ENCODE measurements around the gene CARD18.
A peak's percentile ranks its signal among the peaks of the same experiment; 100 is the strongest.

CARD18 gene

GRCh38 chr11:105132716-105133511 is 6.7 kb downstream of the CARD18 start:
- TF ChIP-seq EZH2phosphoT487 (IDR thresholded peaks at IDR 0.05; ENCODE audit: borderline replicate concordance), result no peak
- TF ChIP-seq CTCF (conservative IDR thresholded peaks at IDR 0.05; ENCODE audit: low read length), result no peak
- no peaks in the 10 kb centered on the region for H3K9me3 ChIP-seq (ENCODE audit: insufficient read depth, low read depth, low read length)
- H4K20me1 ChIP-seq (ENCODE audit: insufficient read depth, low read length, poor library complexity, severe bottlenecking), result no peaks in the 10 kb centered on the region
- no peaks in the 10 kb centered on the region for H3F3A ChIP-seq (ENCODE audit: low read depth)
- no peak overlapping the region for H3K4me2 ChIP-seq (ENCODE audit: low read depth, low read length, poor library complexity, severe bottlenecking)
- no peaks in the 10 kb centered on the region for H3K79me2 ChIP-seq (ENCODE audit: insufficient read depth, low read length)
- no peaks in the 10 kb centered on the region for H3K4me1 ChIP-seq (ENCODE audit: insufficient read depth, low read length, poor library complexity, severe bottlenecking)
- H3K4me3 ChIP-seq (ENCODE audit: low read length, poor library complexity, severe bottlenecking), result no peak overlapping the region
- no peak overlapping the region for H2AFZ ChIP-seq (ENCODE audit: low read length)
- no peaks in the 10 kb centered on the region for H3K27me3 ChIP-seq (ENCODE audit: insufficient read depth, low read length, poor library complexity, severe bottlenecking)
- H3K9ac ChIP-seq (ENCODE audit: low read depth, low read length, poor library complexity, severe bottlenecking), result no peak overlapping the region
- no peaks in the 10 kb centered on the region for H3K9me2 ChIP-seq (replicated peaks; ENCODE audit: low read depth, low read length)
- H3K36me3 ChIP-seq (ENCODE audit: insufficient read depth, low read length), result no peaks in the 10 kb centered on the region

- Histone ChIP-seq H3K4me1 (ENCODE audit: insufficient read depth, low read length, poor library complexity, severe bottlenecking) (no peaks in the 10 kb centered on the region), H3K9ac (ENCODE audit: low read depth, low read length, poor library complexity, severe bottlenecking) (no peak overlapping the region), H3K4me2 (ENCODE audit: low read depth, low read length, poor library complexity, severe bottlenecking) (no peak overlapping the region), H3K4me3 (ENCODE audit: low read length, poor library complexity, severe bottlenecking) (no peak overlapping the region), H3K9me3 (ENCODE audit: insufficient read depth, low read depth, low read length) (no peaks in the 10 kb centered on the region), H3K27me3 (ENCODE audit: insufficient read depth, low read length, poor library complexity, severe bottlenecking) (no peaks in the 10 kb centered on the region), H2AFZ (ENCODE audit: low read length) (no peak overlapping the region), H3K9me2 (replicated peaks; ENCODE audit: low read depth, low read length) (no peaks in the 10 kb centered on the region), H3F3A (ENCODE audit: low read depth) (no peaks in the 10 kb centered on the region), H3K79me2 (ENCODE audit: insufficient read depth, low read length) (no peaks in the 10 kb centered on the region), H4K20me1 (ENCODE audit: insufficient read depth, low read length, poor library complexity, severe bottlenecking) (no peaks in the 10 kb centered on the region), H3K36me3 (ENCODE audit: insufficient read depth, low read length) (no peaks in the 10 kb centered on the region)
- no peak for TF ChIP-seq EZH2phosphoT487 (IDR thresholded peaks at IDR 0.05; ENCODE audit: borderline replicate concordance)
- peak; percentile 28; the same call in 1 of the 2 replicates for TF ChIP-seq CTCF (conservative IDR thresholded peaks at IDR 0.05; ENCODE audit: low read length)
Measured at GRCh38 chr11:105130189-105130813, 9.3 kb downstream of the CARD18 start.

- Histone ChIP-seq H4K20me1 (ENCODE audit: insufficient read depth, low read length, poor library complexity, severe bottlenecking) (no peaks in the 10 kb centered on the region), H3K9ac (ENCODE audit: low read depth, low read length, poor library complexity, severe bottlenecking) (no peak overlapping the region)
Measured at GRCh38 chr11:105124756-105125155, 14.8 kb downstream of the CARD18 start.

More at GRCh38 chr11:105124756-105125155, 14.8 kb downstream of the CARD18 start:
- Histone ChIP-seq H3K4me2 (ENCODE audit: low read depth, low read length, poor library complexity, severe bottlenecking) (no peak overlapping the region), H3K79me2 (ENCODE audit: insufficient read depth, low read length) (no peaks in the 10 kb centered on the region), H3F3A (ENCODE audit: low read depth) (no peaks in the 10 kb centered on the region), H2AFZ (ENCODE audit: low read length) (no peak overlapping the region), H3K27me3 (ENCODE audit: insufficient read depth, low read length, poor library complexity, severe bottlenecking) (no peaks in the 10 kb centered on the region), H3K4me3 (ENCODE audit: low read length, poor library complexity, severe bottlenecking) (no peak overlapping the region), H3K9me2 (replicated peaks; ENCODE audit: low read depth, low read length) (no peaks in the 10 kb centered on the region), H3K4me1 (ENCODE audit: insufficient read depth, low read length, poor library complexity, severe bottlenecking) (no peaks in the 10 kb centered on the region), H3K9me3 (ENCODE audit: insufficient read depth, low read depth, low read length) (no peaks in the 10 kb centered on the region), H3K36me3 (ENCODE audit: insufficient read depth, low read length) (no peaks in the 10 kb centered on the region)
- TF ChIP-seq CTCF (conservative IDR thresholded peaks at IDR 0.05; ENCODE audit: low read length) (no peak), EZH2phosphoT487 (IDR thresholded peaks at IDR 0.05; ENCODE audit: borderline replicate concordance) (no peak)
